Measurements from ENCODE around the gene EDA.

Gene EDA

GRCh38 chrX:70026851-70027200, 410.9 kb downstream of the EDA start:
- DNase-seq (ENCODE audit: low read depth), result no peak

DNA sequence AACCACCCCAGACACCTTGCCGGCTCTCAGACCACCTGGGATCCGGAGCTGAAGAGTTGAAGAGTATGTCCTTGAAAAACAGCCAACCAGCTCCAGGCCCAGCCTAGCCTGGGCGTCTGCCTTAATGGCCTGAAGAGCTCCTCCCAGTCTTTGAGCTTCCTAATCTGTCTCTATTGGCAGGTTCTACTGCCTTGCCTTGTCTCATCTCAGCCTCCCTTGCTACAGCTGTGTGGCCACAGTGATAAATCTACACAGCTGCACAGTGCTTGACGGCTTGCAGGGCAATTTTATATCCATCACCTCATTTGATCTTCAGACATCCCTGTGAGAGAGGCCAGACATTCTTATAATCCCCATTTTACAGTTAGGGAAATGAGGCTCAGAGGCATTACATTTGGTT, 413.9 kb downstream of the EDA start:
- no peak for DNase-seq (ENCODE audit: low read depth)

GRCh38 chrX:70030301-70030767, 414.4 kb downstream of the EDA start:
- DNase-seq (ENCODE audit: low read depth), result peak; percentile 9

- DNase-seq (ENCODE audit: low read depth), result no peak
These were observed 416.9 kb downstream of the EDA start for GRCh38 chrX:70032792-70033191.

GRCh38 chrX:70033348-70034051, 417.6 kb downstream of the EDA start:
- DNase-seq (ENCODE audit: low read depth), result no peak

DNA sequence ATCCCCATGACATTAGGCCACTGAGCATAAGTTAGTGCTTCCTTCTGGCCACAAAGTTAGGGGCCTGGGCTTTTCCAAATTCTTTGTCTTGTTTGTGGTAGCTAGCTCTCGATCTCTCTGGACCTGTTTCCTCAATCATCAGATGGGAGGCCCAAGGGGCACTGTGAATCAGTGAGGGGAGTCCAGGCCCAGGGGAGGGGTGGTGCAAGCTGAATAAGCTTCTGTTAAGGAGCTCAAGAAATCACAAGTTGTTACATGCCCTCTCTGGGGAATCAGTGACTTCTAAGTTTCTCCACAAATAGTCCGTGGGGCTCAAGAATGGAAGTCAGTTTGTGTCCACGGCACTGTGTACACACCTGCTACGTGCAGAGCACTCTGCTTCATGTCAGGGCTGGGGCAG, 418.7 kb downstream of the EDA start:
- DNase-seq (ENCODE audit: low read depth), result no peak

- DNase-seq (ENCODE audit: low read depth), result no peak
These were observed 422.6 kb downstream of the EDA start for GRCh38 chrX:70038515-70038914.

GRCh38 chrX:70038951-70039350, 423.0 kb downstream of the EDA start:
- no peak for DNase-seq (ENCODE audit: low read depth)

GRCh38 chrX:70039758-70040157, 423.8 kb downstream of the EDA start:
- DNase-seq (ENCODE audit: low read depth), result no peak

GRCh38 chrX:70041993-70042392, 426.1 kb downstream of the EDA start:
- no peak for DNase-seq (ENCODE audit: low read depth)

- DNase-seq (ENCODE audit: low read depth), result no peak
These were observed 426.8 kb downstream of the EDA start for GRCh38 chrX:70042399-70043371.

GRCh38 chrX:70043685-70044084, 427.8 kb downstream of the EDA start:
- no peak for DNase-seq (ENCODE audit: low read depth)

GRCh38 chrX:70044541-70045245, 428.8 kb downstream of the EDA start:
- no peak for DNase-seq (ENCODE audit: low read depth)

DNA sequence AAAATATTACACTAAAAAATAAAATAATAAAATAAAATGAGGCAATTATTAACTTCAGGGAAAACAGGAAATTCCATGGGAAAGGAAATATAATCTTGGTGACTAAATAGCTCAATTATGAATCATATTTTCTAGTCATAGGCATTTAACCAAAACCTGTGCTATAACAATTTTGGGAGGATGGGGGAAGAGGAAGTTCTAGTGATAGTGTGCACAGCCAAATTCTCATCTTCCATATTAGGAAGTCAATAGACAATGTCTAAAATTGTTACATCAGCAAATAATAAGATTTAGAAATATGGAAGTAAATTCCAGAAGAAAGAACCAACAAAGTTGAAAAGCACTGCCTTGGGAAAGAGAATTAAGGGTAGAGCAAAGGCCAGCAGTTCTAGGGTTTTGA, 431.1 kb downstream of the EDA start:
- DNase-seq (ENCODE audit: low read depth), result no peak

GRCh38 chrX:70049406-70049805, 433.5 kb downstream of the EDA start:
- DNase-seq (ENCODE audit: low read depth), result no peak

GRCh38 chrX:70049925-70050324, 434.0 kb downstream of the EDA start, which contains the start of gene AWAT2:
TSS of gene AWAT2 (minus strand) at chrX:70049938. CDS start at chrX:70049932, 6 bp downstream.
- no peak for DNase-seq (ENCODE audit: low read depth)

GRCh38 chrX:70052895-70053615, 437.1 kb downstream of the EDA start:
- DNase-seq (ENCODE audit: low read depth), result no peak

GRCh38 chrX:70054391-70054790, 438.5 kb downstream of the EDA start:
- DNase-seq (ENCODE audit: low read depth), result no peak

GRCh38 chrX:70062076-70062475, 446.2 kb downstream of the EDA start, which contains the start of gene OTUD6A:
TSS of gene OTUD6A (plus strand) at chrX:70062457. CDS start at chrX:70062525, 68 bp downstream.
- no peak for DNase-seq (ENCODE audit: low read depth)

GRCh38 chrX:70062961-70063550, 447.1 kb downstream of the EDA start:
- DNase-seq (ENCODE audit: low read depth), result no peak

DNA sequence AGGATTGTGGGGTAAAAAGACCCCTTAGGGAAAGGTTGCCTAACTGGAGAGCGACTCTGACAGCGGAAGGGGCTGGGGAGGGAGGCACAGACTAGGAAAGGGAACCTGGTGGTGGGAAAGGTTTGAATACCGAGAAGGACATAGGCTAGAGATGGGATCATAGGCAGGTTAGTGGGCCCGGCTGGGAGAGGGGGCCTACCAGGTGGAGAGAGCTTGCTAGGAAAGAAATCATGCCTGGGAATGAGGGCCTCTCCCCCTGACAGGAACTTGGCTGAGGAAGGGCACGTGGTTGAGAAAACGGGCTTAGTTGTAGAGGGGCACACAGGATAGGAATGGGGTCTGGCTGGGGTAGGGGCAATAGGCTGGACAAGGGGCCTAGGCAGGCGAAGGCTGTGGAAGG, 450.7 kb downstream of the EDA start:
- DNase-seq (ENCODE audit: low read depth), result no peak
